Upper lobe of left lung (tissue), 4 donors: ENCODE data around the gene TFB1M.

Experiments used
- POLR2A ChIP-seq, 4 donors: fragments of 450-650 bp; IDR thresholded peaks; one replicate each; pipeline ENCODE4 v1.5.1; 2016 to 2017; ENCODE audit warnings: antibody characterized with exemption in 4 of 4, mild to moderate bottlenecking in 2 of 4
- POLR2AphosphoS5 ChIP-seq, 2 donors: sonication (generic); formaldehyde crosslinking; IDR thresholded peaks; one replicate each; pipeline ENCODE4 v1.5.1; 2017; ENCODE audit warnings: antibody characterized with exemption in 2 of 2
- TF ChIP-seq, protein P1 (sequence below), 6 experiments: fragments of 450-650 bp in 4 of 6; fragments of 200-600 bp in 2 of 6; sonication (generic) in 2 of 6; IDR thresholded peaks; one replicate each; pipeline ENCODE4 v1.5.1; 2016 to 2019; ENCODE audit warnings: antibody characterized with exemption in 6 of 6

DNA sequence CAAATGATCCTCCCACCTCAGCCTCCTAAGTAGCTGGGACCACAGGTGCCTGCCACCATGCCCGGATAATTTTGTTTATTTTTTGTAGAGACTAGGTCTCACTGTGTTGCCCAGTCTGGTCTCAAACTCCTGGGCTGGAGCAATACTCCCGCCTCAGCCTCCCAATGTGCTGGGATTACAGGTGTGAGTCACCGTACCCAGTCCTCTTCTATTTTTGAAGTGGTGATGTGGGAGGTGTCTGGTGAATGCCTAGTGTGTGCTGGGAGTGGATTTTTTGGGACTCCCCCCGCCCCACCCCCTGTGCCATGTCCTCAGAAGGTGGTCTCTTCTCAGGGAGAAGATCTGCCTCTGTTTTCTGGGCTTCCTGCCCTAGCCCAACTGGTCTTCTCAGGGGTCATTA is 98.4 kb downstream of the TFB1M start:
- TF ChIP-seq, protein P1, sequence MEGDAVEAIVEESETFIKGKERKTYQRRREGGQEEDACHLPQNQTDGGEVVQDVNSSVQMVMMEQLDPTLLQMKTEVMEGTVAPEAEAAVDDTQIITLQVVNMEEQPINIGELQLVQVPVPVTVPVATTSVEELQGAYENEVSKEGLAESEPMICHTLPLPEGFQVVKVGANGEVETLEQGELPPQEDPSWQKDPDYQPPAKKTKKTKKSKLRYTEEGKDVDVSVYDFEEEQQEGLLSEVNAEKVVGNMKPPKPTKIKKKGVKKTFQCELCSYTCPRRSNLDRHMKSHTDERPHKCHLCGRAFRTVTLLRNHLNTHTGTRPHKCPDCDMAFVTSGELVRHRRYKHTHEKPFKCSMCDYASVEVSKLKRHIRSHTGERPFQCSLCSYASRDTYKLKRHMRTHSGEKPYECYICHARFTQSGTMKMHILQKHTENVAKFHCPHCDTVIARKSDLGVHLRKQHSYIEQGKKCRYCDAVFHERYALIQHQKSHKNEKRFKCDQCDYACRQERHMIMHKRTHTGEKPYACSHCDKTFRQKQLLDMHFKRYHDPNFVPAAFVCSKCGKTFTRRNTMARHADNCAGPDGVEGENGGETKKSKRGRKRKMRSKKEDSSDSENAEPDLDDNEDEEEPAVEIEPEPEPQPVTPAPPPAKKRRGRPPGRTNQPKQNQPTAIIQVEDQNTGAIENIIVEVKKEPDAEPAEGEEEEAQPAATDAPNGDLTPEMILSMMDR (IDR thresholded peaks at IDR 0.05): no peak
- TF ChIP-seq POLR2A (IDR thresholded peaks at IDR 0.05) (no peak), POLR2AphosphoS5 (IDR thresholded peaks at IDR 0.05) (no peak)
